Mammary microvascular endothelial cell (primary cell): ENCODE results near the gene ZFP36L2. TPM values are rescaled to one million over a fixed set of nuclear protein-coding genes. Genes with fewer than 3 reads are reported as not detected.

Source experiments
- total RNA-seq: library from RNA; depleted of rRNA; stranded (reverse); fragments of >200 nt; gene quantifications from 2 replicates; pipeline ENCODE4 v1.2.3, GENCODE V29; 2015

Gene ZFP36L2, protein sequence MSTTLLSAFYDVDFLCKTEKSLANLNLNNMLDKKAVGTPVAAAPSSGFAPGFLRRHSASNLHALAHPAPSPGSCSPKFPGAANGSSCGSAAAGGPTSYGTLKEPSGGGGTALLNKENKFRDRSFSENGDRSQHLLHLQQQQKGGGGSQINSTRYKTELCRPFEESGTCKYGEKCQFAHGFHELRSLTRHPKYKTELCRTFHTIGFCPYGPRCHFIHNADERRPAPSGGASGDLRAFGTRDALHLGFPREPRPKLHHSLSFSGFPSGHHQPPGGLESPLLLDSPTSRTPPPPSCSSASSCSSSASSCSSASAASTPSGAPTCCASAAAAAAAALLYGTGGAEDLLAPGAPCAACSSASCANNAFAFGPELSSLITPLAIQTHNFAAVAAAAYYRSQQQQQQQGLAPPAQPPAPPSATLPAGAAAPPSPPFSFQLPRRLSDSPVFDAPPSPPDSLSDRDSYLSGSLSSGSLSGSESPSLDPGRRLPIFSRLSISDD
- total RNA-seq: 15.4 and 20.5 TPM in 2 replicates

DNA sequence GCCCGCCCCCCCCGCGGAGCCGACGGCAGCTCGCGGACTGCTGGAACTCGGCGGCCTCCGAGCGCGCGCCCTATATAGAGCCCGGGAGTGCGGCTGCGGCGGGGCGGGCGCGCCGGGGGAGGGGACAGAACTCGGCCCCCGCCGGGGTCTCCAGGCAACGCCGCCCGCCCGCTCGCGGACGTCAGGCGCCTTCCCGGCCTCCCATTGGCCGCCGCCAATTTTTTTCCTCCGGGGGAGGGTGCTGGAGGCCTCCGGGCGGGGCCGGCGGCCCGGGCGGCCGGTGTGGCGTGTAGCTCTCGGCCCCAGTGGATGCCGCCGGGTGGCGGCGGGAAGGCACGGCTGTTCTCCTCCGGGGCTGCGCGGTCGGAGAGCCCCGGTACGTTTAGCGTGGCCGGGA, at the start of gene ZFP36L2:
Gene ZFP36L2 (minus strand): TSS at position 49 of the 397 bp plus-strand sequence. CDS start 291 bp downstream, outside the sequence.

